Cardiac muscle cell (in vitro differentiated cells and primary cell): ENCODE measurements around the gene P2RY13. TPM values are rescaled to one million over a fixed set of nuclear protein-coding genes. Genes with fewer than 3 reads are reported as not detected.

Source experiments
- DNase-seq, 2 donors: peaks; one replicate each; pipeline versions ENCODE4 v3.0.0 to v3.0.0-alpha.2; 2010 to 2017; ENCODE audit warnings: low read depth in 1 of 2, low spot score in 1 of 2
- H3K27ac ChIP-seq: fragments of 200-600 bp; sonication (generic); 2 replicates; pipeline ENCODE4 v1.5.1; 2016
- H3K27me3 ChIP-seq: fragments of 200-600 bp; sonication (generic); 2 replicates; pipeline ENCODE4 v1.6.0; 2016; ENCODE audit warnings: control low read depth
- H3K36me3 ChIP-seq: fragments of 200-600 bp; sonication (generic); 2 replicates; pipeline ENCODE4 v1.5.1; 2016; ENCODE audit warnings: control low read depth
- H3K4me1 ChIP-seq: fragments of 200-600 bp; sonication (generic); 2 replicates; pipeline ENCODE4 v1.8.1; 2017; ENCODE audit warnings: low read depth, mild to moderate bottlenecking, mixed run types
- H3K4me3 ChIP-seq: fragments of 200-600 bp; sonication (generic); 2 replicates; pipeline ENCODE4 v1.5.1; 2016; ENCODE audit warnings: mild to moderate bottlenecking
- H3K9me3 ChIP-seq: fragments of 200-600 bp; sonication (generic); 2 replicates; pipeline ENCODE4 v1.5.1; 2017; ENCODE audit warnings: low read depth, mild to moderate bottlenecking, control low read depth
- polyA plus RNA-seq: library from polyadenylated mRNA; unstranded; fragments of >200 nt; fragmentation: Nextera tagmentation; extraction: Ambion mirVana; gene quantifications from 2 replicates; pipeline ENCODE4 v1.2.1, GENCODE V29; 2016
- total RNA-seq: library from RNA; depleted of rRNA; stranded (reverse); fragments of >200 nt; gene quantifications from 2 replicates; pipeline ENCODE4 v1.2.3, GENCODE V29; 2016
- TF ChIP-seq, protein P1 (sequence below): IDR thresholded peaks from 2 replicates; pipeline ENCODE4 v1.5.1; 2012; ENCODE audit warnings: low read depth, mild to moderate bottlenecking, low read length

Gene P2RY13
- total and polyA plus RNA-seq, 2 experiments from 2014 or later, result 0.06 TPM; not detected in 1

DNA sequence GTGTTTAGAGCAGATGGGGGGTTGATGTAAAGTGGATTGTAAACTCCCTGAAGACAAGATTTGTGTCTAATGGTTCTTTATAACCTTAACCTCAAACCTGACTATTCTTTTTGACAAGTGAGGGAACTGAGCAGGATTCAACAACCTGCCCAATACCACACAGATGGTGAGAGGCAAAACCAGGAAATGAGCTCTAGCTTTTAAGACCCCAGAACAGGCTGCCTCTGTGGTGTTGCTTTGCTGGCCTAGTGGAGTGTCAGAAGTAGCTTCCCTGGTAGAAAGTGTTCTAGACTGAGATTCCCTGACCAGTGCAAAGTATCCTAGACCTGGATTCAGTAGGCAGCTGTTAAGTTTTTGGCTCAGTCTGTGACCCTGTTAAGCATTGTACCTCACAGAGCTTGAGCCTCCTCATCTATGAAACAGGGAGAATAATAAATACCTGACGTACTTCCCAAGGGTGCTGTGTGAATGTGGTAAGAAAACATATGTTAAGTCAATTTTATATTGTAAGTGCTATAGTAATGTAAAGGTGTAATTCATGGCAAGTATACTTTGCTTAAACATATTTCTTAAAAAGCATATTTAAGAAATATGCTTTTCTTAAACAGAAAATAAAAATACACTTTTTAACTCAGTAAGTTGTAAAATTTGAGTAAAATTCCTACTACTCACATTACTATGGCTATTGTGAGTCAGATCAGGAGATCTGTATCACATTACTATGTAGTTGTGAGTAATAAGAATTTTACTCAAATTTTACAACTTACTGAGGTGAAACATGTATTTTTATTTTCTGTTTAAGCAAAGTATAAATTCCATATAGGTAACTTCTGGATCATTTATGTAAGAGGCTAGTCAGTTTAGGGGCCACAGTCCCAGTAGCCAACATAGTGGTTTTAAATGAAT is 21.5 kb downstream of the P2RY13 start:
- Histone ChIP-seq H3K9me3 (no peaks in the 10 kb centered on the region), H3K36me3 (no peaks in the 10 kb centered on the region), H3K27ac (no peak overlapping the region), H3K4me3 (no peak overlapping the region), H3K27me3 (no peaks in the 10 kb centered on the region), H3K4me1 (peaks cover 3% of the 10 kb centered on the region)
- DNase-seq, result no peak
- TF ChIP-seq, protein P1, sequence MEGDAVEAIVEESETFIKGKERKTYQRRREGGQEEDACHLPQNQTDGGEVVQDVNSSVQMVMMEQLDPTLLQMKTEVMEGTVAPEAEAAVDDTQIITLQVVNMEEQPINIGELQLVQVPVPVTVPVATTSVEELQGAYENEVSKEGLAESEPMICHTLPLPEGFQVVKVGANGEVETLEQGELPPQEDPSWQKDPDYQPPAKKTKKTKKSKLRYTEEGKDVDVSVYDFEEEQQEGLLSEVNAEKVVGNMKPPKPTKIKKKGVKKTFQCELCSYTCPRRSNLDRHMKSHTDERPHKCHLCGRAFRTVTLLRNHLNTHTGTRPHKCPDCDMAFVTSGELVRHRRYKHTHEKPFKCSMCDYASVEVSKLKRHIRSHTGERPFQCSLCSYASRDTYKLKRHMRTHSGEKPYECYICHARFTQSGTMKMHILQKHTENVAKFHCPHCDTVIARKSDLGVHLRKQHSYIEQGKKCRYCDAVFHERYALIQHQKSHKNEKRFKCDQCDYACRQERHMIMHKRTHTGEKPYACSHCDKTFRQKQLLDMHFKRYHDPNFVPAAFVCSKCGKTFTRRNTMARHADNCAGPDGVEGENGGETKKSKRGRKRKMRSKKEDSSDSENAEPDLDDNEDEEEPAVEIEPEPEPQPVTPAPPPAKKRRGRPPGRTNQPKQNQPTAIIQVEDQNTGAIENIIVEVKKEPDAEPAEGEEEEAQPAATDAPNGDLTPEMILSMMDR, result no peak

DNA sequence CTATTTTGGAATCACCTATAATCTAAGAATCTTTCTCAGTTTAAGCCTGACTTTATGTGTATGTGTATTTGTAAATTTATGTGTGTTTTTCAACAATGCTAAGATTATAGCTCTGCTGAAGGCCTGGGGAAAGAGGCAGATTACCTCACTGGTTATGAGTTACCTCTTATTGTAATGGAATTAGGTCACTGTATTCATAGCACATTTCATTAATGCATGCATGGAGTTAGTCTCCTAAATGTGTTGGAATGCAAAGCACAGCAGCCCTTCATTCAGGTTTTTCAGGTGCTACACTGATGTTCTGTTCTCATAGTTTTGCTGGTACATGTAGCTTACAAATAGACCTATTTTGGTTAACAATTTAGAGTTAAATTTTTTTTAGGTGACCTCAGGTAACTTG is 22.2 kb downstream of the P2RY13 start:
- Histone ChIP-seq H3K9me3 (no peaks in the 10 kb centered on the region), H3K36me3 (no peaks in the 10 kb centered on the region), H3K27me3 (no peaks in the 10 kb centered on the region), H3K27ac (no peak overlapping the region), H3K4me3 (no peak overlapping the region), H3K4me1 (peaks cover under 1% of the 10 kb centered on the region)
- no peak for DNase-seq
- TF ChIP-seq, protein P1, result no peak

DNA sequence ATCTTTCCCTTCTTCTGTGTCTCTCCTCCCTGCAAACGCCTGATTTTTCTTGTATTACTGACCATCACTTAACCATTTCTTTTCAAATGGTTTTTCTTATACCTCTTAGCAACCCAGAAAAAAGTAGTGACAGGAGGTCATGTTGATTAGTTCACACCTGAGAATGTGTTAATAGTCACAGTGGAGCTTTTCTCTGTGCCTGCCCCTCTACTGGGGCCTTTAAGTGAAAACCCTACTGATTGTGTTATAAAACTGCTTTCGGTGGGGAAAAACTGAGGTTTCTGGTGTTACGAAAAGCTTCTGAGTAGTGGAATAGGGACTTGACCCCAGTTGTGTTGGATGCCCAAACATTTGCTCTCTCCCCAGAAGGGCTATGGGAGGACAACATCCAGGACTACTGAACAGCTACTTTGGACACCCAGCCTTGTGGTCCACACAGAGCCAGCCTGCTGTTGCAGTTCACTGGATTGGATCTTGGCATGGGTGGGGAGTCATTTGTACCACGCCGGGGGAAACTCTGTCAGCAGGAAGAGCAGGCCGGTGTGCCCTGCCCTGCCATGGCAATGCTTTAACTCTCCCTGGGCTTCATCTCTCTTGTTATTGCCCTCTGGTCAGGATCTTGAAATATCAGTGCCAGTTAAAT is 23.1 kb downstream of the P2RY13 start:
- H3K36me3 ChIP-seq, result no peaks in the 10 kb centered on the region
- no peaks in the 10 kb centered on the region for H3K9me3 ChIP-seq
- H3K4me3 ChIP-seq, result no peak overlapping the region
- TF ChIP-seq, protein P1, result no peak
- H3K4me1 ChIP-seq, result no peaks in the 10 kb centered on the region
- no peaks in the 10 kb centered on the region for H3K27me3 ChIP-seq
- H3K27ac ChIP-seq, result no peak overlapping the region
- no peak for DNase-seq

DNA sequence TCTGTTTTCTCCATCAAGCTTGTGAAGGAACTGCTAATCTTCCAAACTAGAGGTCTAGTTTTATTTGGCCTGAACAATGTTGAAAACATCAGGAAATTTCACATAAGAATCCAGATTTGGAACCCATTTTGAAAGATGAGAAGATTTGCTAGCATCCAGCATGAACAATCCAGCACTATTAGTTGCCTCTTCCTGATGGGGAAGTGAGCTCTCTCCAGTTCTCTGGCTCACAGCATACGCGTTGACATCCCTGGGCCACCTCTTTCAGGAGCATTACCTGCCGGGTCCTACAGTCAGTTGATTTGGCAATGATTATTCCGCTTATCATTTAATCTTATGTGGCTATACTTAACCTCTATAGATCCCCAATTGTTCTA is 23.6 kb downstream of the P2RY13 start:
- H3K27me3 ChIP-seq, result no peaks in the 10 kb centered on the region
- H3K9me3 ChIP-seq, result no peaks in the 10 kb centered on the region
- no peak overlapping the region for H3K27ac ChIP-seq
- TF ChIP-seq, protein P1, result no peak
- no peak overlapping the region for H3K4me3 ChIP-seq
- no peaks in the 10 kb centered on the region for H3K36me3 ChIP-seq
- H3K4me1 ChIP-seq, result no peaks in the 10 kb centered on the region
- DNase-seq, result no peak

DNA sequence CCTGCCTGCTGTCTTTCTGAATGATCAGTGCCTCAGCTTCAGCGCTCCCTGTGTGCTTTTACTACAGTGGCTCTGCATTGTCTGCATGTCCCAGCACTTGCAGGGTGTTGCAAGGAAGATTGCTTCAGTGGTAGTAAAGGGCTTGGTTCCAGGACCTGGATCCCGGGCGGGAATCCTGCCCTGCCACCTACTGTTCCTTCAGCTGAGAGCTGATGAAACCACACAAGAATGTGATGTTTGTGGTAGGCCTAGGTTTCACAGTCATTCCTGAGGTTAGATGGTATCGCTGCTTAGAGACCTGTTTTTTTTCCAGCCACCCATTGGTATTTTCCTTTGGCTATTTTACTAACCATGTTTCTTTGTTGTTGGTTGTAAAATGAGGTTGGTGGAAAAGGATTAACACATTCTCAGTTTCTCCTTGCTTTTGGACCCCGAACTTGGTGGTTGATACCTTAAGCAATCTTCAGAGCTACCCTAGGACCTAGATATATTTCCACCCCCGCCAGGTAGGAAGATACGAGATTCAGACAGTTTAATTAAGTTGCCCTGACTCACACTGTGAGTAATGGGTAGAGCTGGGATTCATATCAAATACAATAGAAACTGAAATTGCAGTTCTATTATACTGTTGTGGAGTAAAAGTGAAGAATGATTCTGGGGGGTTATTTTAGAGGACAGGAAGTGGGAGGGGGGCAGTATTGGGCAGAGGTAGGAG is 24.1 kb downstream of the P2RY13 start:
- no peaks in the 10 kb centered on the region for H3K36me3 ChIP-seq
- H3K9me3 ChIP-seq, result no peaks in the 10 kb centered on the region
- DNase-seq, result peak in 1 of 2 donors; percentile 98
- H3K27me3 ChIP-seq, result no peaks in the 10 kb centered on the region
- H3K4me1 ChIP-seq, result no peaks in the 10 kb centered on the region
- no peak overlapping the region for H3K27ac ChIP-seq
- no peak overlapping the region for H3K4me3 ChIP-seq
- TF ChIP-seq, protein P1, result peak; percentile 32
